CD4-positive, alpha-beta T cell (primary cell): ENCODE data around the gene CNOT2. TPM values are rescaled to one million over a fixed set of nuclear protein-coding genes. Genes with fewer than 3 reads are reported as not detected.

Experiments
- ATAC-seq: fragments of 200-7000 bp; cut with Tn5 transposase; one replicate; pipeline ENCODE4 v1.10.0; 2022; ENCODE audit warnings: mild to moderate bottlenecking; ENCODE audit not compliant: poor library complexity
- CTCF ChIA-PET: fragments of 350-600 bp; sonication (Branson Sonifier 250); formaldehyde crosslinking; loops from one replicate; lab custom pipeline; 2021; ENCODE audit warnings: antibody characterized with exemption, inconsistent platforms; lab: Charles Lee
- POLR2A ChIA-PET: fragments of 350-600 bp; sonication (Branson Sonifier 250); formaldehyde crosslinking; loops from one replicate; lab custom pipeline; 2021; ENCODE audit warnings: antibody characterized with exemption, inconsistent platforms; lab: Charles Lee
- DNase-seq, 14 experiments: peaks; one replicate each; pipeline ENCODE4 v3.0.0-alpha.2; 2013 to 2020; ENCODE audit warnings: mixed read lengths in 2 of 14
- H3K27ac ChIP-seq, 2 donors: one replicate each; pipeline versions ENCODE4 v1.5.1 to v1.7.0; 2013; ENCODE audit warnings: low read length in 2 of 2, low read depth in 1 of 2, mild to moderate bottlenecking in 1 of 2
- H3K27me3 ChIP-seq, 2 experiments: 1 replicate in 1 of 2; 2 replicates in 1 of 2; pipeline versions ENCODE4 v1.6.1 to v1.7.0; 2013; ENCODE audit warnings: low read length in 2 of 2, control low read depth in 1 of 2, mild to moderate bottlenecking in 1 of 2, moderate library complexity in 1 of 2; ENCODE audit not compliant: insufficient read depth in 2 of 2, control insufficient read depth in 1 of 2
- H3K36me3 ChIP-seq: one replicate; pipeline ENCODE4 v1.6.1; 2013; ENCODE audit warnings: low read length, control low read depth; ENCODE audit not compliant: insufficient read depth
- H3K4me1 ChIP-seq: one replicate; pipeline ENCODE4 v1.6.1; 2013; ENCODE audit warnings: low read length, control low read depth; ENCODE audit not compliant: insufficient read depth
- H3K4me3 ChIP-seq: one replicate; pipeline ENCODE4 v1.5.1; 2013; ENCODE audit warnings: mild to moderate bottlenecking, low read length, moderate library complexity
- H3K9me3 ChIP-seq, 2 experiments: 1 replicate in 1 of 2; 2 replicates in 1 of 2; pipeline versions ENCODE4 v1.6.1 to v1.7.0; 2013; ENCODE audit warnings: low read length in 2 of 2, mild to moderate bottlenecking in 2 of 2, control low read depth in 1 of 2, moderate library complexity in 1 of 2; ENCODE audit not compliant: control insufficient read depth in 1 of 2, insufficient read depth in 1 of 2
- H3K27ac Mint-ChIP-seq: one replicate; pipeline ENCODE4 v1.8.0; 2020; ENCODE audit warnings: mixed read lengths
- H3K27me3 Mint-ChIP-seq: one replicate; pipeline ENCODE4 v1.8.0; 2021; ENCODE audit warnings: mixed read lengths
- H3K36me3 Mint-ChIP-seq: one replicate; pipeline ENCODE4 v1.8.0; 2021; ENCODE audit warnings: low read depth, mixed read lengths
- H3K4me1 Mint-ChIP-seq: one replicate; pipeline ENCODE4 v1.8.0; 2021; ENCODE audit warnings: low read depth, mixed read lengths
- H3K4me3 Mint-ChIP-seq: one replicate; pipeline ENCODE4 v1.8.0; 2020; ENCODE audit warnings: mild to moderate bottlenecking, mixed read lengths
- H3K9me3 Mint-ChIP-seq: one replicate; pipeline ENCODE4 v1.8.0; 2020; ENCODE audit warnings: mixed read lengths
- intact Hi-C, 2 experiments: fragments of 100-400 bp; cut with DNase I in 1 of 2; cut with micrococcal nuclease in 1 of 2; formaldehyde crosslinking; loops; one replicate each; pipeline versions ENCODE4 v1.15.1 to v1.9.0; 2023 to 2025; cut with DNase I, micrococcal nuclease
- total RNA-seq, 174 experiments: library from RNA in 2 of 174; stranded (reverse) in 2 of 174; gene quantifications; one replicate each; pipeline ENCODE4 v1.2.3 and lab custom pipeline; 2021 to 2026
- TF ChIP-seq, protein P1 (sequence below): fragments of 200-600 bp; IDR thresholded peaks from one replicate; pipeline ENCODE4 v1.8.0; 2022; ENCODE audit warnings: antibody characterized with exemption, mild to moderate bottlenecking

Gene CNOT2
- total RNA-seq, 2 experiments from 2014 or later, result 107 to 121 TPM

DNA sequence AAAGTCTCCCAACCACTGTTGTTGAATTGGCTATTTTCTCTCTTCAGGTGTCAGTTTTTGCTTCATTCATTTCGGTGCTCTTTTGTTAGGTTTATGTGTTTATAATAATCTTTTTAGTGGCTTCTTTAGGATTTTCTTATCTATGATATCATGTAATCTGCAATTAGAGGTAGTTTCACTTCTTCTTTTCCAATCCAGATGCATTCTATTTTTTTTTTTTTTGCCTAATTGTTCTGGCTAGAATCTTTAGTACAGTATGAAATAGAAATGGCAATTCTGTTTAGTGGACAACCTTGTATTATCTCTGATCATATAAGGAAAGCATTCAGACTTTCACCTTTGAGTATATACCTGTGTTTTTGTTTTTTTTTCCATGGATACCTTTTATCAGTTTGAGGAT lies 17.4 kb downstream of the CNOT2 start:
- Histone ChIP-seq H3K4me3 (no peak overlapping the region), H3K27ac (no peak overlapping the region), H3K9me3 (peaks cover 0 to 8% of the 10 kb centered on the region in 2 experiments), H3K4me1 (peaks cover 9% of the 10 kb centered on the region), H3K36me3 (no peaks in the 10 kb centered on the region), H3K27me3 (no peaks in the 10 kb centered on the region)
- H3K36me3 Mint-ChIP-seq, result peaks cover 45% of the 10 kb centered on the region
- ATAC-seq (no peak), DNase-seq (no peak)
- intact Hi-C loops, result loop anchor here in 1 of 2 experiments (1.0 to 2.0 kb wide), 2 partner anchors 14 to 16 kb away; no protein-coding TSS in a partner anchor
- H3K27ac Mint-ChIP-seq, result peak overlapping the region; percentile 58
- H3K27me3 Mint-ChIP-seq, result no peaks in the 10 kb centered on the region
- peaks cover 83% of the 10 kb centered on the region for H3K4me1 Mint-ChIP-seq
- no peak overlapping the region for H3K4me3 Mint-ChIP-seq
- ChIA-PET CTCF (no interaction called here), POLR2A (no interaction called here)
- TF ChIP-seq, protein P1, sequence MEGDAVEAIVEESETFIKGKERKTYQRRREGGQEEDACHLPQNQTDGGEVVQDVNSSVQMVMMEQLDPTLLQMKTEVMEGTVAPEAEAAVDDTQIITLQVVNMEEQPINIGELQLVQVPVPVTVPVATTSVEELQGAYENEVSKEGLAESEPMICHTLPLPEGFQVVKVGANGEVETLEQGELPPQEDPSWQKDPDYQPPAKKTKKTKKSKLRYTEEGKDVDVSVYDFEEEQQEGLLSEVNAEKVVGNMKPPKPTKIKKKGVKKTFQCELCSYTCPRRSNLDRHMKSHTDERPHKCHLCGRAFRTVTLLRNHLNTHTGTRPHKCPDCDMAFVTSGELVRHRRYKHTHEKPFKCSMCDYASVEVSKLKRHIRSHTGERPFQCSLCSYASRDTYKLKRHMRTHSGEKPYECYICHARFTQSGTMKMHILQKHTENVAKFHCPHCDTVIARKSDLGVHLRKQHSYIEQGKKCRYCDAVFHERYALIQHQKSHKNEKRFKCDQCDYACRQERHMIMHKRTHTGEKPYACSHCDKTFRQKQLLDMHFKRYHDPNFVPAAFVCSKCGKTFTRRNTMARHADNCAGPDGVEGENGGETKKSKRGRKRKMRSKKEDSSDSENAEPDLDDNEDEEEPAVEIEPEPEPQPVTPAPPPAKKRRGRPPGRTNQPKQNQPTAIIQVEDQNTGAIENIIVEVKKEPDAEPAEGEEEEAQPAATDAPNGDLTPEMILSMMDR, result no peak
- H3K9me3 Mint-ChIP-seq, result peaks cover 2% of the 10 kb centered on the region

GRCh38 chr12:70264067-70264867 lies 21.0 kb downstream of the CNOT2 start:
- H3K9me3 ChIP-seq, result peaks cover 0 to 8% of the 10 kb centered on the region in 2 experiments
- H3K4me1 ChIP-seq, result peaks cover 11% of the 10 kb centered on the region
- DNase-seq (no peak), ATAC-seq (no peak)
- Mint-ChIP-seq H3K27me3 (no peaks in the 10 kb centered on the region), H3K36me3 (peaks cover 50% of the 10 kb centered on the region), H3K4me3 (peak overlapping the region; percentile 21), H3K9me3 (peaks cover 2% of the 10 kb centered on the region), H3K4me1 (peaks cover 82% of the 10 kb centered on the region), H3K27ac (no peak overlapping the region)
- no peak overlapping the region for H3K4me3 ChIP-seq
- H3K36me3 ChIP-seq, result no peaks in the 10 kb centered on the region
- H3K27ac ChIP-seq, result no peak overlapping the region
- H3K27me3 ChIP-seq, result no peaks in the 10 kb centered on the region
- intact Hi-C loops, result no loop called here
- CTCF ChIA-PET, result no interaction called here
- POLR2A ChIA-PET, result no interaction called here
- TF ChIP-seq, protein P1, result no peak

GRCh38 chr12:70265132-70265531 lies 21.9 kb downstream of the CNOT2 start:
- intact Hi-C loops, result no loop called here
- H3K36me3 ChIP-seq, result no peaks in the 10 kb centered on the region
- POLR2A ChIA-PET, result interaction anchor here (0.7 kb wide), 1 partner anchor 29 kb away, joined by 4 read pairs; no protein-coding TSS in a partner anchor
- ATAC-seq, result no peak
- Mint-ChIP-seq H3K27ac (peak overlapping the region; percentile 6), H3K36me3 (peaks cover 43% of the 10 kb centered on the region), H3K27me3 (no peaks in the 10 kb centered on the region), H3K4me3 (no peak overlapping the region), H3K9me3 (peaks cover 2% of the 10 kb centered on the region), H3K4me1 (peaks cover 83% of the 10 kb centered on the region)
- H3K27ac ChIP-seq, result no peak overlapping the region
- H3K27me3 ChIP-seq, result no peaks in the 10 kb centered on the region
- no peak for DNase-seq
- TF ChIP-seq, protein P1, result no peak
- peaks cover 0 to 8% of the 10 kb centered on the region in 2 experiments for H3K9me3 ChIP-seq
- H3K4me3 ChIP-seq, result no peak overlapping the region
- CTCF ChIA-PET, result no interaction called here
- peaks cover 11% of the 10 kb centered on the region for H3K4me1 ChIP-seq
